Epidermal melanocyte (primary cell): Measurements from ENCODE around the gene BRD1.
"Not testable (repeated sequence)": the region's sequence is repeated elsewhere in the genome, so short reads cannot be mapped to it uniquely, and the experiment has no call there.

ENCODE experiments used
- DNase-seq: peaks from one replicate; pipeline ENCODE4 v3.0.0; 2011; ENCODE audit warnings: low spot score; ENCODE audit not compliant: insufficient read length

Gene BRD1

DNA sequence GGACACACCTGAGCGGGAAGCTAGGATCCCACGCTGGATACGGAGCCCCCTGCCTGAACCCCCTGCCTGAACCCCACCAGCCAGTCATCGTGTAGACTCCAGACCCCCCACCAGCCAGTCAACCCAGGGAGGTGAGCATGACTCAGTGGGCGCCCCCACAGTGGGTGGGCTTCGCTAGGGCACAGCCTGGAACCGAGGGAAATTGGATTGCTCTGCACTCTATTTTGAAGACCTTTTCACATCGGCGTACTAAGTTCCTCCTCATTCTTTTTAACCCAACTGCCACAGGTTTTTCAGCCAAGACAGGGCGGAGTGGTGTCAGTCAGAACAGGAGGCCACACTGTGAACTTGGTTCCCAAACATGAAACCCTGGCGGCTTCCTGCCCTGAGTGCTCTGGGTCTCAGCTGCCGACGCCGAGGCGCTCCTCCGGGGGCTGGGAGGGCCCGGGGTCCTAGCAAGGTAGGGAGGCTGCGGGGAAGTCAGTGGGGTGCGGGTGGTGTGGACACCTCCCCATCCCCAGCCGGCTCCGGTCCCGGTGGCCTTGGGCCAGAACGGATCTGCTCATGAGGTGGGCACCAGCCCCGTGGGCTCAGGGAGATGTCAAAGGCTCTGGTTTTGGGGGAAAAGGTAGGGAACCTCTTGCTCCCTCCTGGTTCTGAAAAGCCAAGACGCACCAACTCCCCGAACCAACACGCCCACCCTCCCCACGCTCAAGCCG lies 57.0 kb downstream of the BRD1 start:
- DNase-seq, result no peak

DNA sequence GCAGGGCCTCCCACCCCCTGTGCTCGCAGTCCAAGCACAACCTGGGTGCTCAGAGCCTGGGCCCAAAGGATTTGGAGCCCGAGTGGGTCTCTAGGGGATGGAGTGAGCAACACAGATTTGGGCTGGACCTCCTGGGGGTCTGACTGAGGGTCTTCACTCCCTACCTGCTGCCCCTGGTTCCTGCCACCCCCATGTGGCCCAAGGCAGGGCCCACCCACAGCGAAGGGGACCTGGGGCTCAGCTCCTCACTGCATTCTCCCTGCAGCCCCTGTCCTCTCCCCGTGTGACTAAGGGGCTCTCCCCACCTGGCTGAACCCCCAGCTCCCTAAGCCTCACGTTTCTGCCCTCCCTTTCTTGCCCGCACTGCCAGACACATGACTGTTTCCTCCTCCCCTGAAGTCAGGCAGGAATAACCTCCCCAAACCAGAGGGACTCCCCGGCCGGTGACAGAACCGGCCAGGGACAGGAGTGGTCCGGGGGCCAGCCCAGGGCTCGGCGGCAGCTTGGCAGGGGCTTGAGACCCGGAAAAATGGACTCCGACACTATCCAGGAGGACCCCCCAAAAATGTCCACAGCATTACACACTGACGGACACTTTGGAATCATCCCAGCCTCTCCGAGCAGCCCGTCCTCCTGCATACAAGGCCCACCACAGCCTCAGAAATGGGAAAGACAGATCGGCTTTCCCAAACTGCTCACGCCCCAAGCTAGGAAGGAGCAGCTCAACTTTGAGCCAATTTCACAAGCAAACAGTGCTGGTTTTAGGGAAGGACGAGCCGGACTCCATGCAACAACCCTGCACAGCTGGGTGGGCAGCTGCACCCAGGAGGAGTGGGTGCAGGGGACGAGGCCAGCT lies 57.8 kb downstream of the BRD1 start:
- no peak for DNase-seq

DNA sequence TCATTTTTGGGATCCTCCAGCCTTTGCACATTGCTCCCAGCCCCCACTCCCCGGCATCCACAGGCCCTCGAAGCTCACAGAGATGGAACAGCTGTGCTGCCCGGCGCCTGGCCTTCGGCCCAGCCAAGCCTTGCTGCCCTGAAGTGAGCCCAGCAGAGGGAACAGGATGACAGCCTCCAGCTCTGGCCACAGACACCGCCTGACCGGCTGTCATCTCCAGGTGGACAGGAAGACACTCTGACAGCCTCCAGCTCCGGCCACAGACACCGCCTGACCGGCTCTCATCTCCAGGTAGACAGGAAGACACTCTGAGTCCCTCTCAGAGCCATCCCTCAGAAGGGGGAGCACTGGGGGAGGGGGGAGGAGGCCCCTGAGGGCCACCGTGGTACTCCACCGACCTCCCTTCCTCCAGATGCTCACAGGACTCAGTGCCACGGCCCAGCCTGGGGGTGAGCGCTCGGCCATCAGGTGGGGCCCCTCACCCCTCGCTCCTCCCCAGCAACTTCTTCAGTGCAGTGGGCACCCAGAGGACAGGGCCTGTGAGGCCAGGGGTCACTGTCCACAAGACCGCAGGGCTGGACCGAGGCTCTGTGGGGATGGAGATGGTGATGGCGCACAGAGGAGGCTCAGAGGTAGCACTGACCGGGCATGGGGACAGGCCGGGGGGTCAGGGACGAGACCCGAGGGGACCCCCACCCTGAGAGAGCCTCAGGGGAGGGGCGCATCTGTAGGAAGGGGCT lies 58.6 kb downstream of the BRD1 start:
- no peak for DNase-seq

DNA sequence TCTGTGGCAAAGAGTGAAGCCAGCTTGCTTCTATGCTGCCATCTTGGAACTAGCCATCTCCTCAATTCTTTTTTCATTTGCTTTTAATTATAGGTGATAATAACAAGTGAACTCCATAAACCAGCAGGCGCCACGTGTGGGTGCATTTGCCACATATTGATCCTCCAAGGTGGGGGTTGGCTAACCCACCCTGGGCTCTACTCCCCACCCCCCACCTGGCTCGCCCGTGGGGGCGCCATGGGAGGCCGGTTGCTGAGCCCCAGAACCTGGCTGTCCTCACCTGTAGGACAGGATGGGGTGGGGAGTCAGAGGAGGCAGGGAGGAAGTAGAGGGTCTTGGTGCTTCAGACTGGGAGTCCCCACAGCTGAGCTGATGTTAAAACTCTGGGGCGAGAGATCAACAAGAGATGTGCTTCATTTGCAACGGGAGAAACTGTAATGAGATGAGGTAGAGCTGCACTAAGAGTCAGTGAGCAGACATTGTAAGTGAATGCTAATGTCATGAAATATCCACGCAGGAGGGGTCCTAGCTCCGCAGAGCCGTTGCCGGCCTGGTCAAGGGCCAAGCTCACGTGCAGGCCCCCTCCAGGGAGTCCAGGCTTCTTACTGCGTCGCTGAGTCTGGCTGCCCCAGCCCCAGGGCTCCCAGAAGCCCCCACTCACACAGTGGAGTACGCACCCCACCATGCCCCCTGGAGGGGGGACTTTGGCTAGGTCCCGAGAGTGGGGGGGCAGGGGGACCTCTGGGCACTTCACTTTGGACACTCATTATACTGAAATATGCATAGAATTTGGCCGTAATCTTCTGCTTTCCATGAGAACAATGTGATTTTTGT lies 59.4 kb downstream of the BRD1 start:
- no peak for DNase-seq

DNA sequence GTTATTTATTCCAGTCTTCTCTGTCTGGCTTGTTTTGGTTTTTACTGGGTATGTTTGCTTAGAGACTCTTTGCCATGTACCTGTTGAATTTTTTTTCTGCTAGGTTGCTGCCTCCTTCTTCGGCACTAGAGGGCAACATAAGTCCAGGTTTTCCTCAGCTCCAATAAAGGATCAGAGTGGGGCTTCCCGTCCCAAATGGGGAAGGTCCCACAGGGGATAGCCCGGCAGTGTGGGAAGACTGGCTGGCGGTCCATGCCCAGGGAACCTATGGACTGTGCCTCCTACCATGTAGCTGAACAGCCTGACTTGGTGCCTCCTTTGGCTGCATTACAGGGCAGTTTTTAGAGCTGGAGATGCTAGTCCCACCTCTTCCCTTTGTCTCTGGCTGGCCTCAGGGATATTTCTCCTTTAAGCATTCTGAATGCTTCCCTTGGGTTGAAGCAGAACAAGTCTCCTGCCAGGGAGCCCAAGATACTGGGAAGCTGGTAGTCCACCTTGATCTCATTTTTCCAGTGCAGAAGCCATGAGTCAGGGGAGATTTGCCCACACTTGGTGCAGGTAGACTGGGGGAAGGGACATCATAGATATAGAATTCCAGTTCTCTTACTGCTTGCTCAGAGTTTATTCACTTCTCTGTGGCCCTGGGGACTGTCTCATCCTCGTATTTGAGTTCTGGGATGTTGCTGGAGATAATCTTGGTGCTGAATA lies 60.2 kb downstream of the BRD1 start:
- DNase-seq, result no peak

DNA sequence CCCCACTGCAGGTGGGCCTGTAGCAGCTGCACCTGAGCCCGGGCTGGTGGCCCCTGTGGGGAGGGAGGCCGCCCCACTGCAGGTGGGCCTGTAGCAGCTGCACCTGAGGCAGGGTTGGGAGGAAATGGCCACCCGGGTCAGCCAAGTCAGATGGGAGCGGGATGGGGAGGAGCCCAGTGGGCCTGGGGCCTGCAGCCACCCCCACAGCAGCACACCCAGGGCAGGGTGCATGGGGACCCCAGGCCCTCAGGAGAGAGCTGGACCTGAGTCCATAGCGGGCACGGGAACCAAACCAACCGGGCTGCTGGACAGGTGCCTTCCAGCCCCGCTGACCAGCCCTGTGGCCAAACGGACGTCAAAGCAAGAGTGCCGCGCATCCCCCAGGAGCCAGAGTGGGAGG lies 61.7 kb downstream of the BRD1 start:
- DNase-seq, result no peak

DNA sequence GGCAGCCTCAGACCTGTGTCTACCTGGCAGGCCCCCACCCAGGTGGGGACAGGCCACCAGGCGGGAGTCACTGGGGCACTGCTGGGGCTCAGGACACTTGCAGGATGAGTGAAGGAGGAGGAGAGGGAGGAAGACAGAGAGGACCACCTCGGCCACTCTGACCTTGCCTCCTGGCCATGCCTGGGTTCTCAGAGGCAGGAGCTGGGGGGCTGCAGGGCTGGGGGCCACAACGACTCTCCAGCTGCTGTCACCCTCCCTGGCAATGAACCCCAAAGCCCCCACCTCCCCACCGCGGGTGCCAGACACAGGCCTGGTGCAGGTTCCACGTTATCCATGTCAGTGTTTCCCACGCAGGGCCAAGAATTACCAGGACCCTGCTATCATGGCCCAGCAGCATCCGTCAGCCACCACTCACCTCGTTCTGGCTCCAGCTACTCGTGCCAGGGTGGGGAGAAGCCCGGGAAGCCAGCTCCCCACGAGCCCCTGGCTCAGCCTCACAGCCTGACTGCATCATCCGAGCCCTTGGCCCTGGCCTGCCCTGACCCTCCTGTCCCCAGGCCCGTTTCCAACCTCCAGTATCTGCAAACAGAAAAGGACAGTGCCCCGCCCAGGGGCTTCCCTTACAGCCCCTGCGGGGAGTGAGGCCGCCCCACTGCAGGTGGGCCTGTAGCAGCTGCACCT lies 62.4 kb downstream of the BRD1 start:
- no peak for DNase-seq

DNA sequence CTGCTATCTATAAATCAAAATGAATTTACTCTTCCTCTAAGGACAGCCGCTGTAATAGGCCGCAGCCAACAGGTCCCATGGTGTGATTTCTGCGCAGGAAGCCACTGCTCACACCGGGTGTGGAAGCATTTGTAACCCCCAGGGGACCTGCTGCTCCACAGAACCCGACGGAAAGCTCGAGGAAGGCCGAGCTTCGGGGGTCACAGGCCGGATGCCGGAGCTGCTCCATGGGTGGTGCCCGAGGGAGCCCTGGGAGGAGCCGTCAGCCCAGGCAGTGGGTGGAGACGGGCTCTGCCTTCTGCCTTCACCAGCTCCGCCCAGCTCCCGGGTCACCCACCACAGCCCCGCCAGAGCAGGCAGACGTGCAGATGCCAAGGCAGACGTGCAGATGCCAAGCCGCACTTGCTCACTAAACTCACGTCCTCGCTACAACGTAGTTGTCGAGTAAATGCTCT lies 63.5 kb downstream of the BRD1 start:
- DNase-seq, result no peak

DNA sequence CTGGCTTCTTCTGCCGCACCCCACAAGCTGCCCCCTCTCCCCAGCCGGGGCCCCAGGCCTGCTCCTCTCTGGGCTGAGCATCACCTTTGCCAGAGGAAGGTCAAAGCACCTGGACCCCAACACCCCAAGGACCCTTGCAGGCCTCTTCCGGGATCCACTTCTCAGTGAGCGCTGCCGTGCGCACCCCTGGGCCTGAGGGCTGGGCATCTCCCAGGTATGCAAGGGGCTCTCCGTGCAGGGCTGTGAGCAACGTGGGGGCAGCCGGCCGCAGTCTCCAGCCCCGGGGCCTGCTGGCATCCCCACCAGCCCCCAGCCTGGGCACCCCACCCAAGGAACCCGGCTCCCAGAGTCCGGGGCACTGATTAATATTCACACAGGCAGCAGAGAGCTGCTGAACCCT lies 64.0 kb downstream of the BRD1 start:
- DNase-seq, result no peak

DNA sequence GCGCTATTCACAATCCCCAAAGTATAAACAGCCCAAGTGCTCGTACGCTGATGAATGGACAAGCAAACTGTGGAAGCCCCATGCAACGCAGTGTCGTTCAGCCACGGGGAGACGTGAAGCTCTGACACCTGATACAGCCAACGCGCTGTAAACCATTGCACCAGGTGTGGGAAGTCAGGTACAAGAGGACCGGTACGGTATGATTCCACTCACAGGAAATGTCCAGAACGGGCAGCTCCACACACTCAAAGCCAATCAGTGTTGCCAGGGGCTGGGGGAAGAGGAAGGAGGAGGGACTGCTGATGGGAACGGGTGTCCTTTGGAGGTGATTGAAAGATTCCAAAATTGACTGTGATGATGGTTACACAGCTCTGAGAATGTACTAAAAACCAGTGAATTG lies 64.5 kb downstream of the BRD1 start:
- DNase-seq, result no peak

DNA sequence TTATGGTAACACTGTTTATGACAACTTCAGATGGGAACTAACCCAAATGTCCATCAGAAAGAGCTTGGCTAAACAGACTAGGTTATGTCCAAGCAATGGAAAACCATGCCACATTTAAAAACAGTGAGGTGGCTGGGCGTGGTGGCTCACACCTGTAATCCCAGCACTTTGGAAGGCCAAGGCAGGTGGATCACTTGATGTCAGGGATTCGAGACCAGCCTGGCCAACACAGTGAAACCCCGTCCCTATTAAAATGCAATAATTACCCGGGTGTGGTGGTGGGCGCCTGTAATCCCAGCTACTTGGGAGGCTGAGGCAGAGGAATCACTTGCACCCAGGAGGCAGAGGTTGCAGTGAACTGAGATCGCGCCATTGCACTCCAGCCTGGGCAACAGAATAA lies 65.1 kb downstream of the BRD1 start:
- DNase-seq, result not testable (repeated sequence)

DNA sequence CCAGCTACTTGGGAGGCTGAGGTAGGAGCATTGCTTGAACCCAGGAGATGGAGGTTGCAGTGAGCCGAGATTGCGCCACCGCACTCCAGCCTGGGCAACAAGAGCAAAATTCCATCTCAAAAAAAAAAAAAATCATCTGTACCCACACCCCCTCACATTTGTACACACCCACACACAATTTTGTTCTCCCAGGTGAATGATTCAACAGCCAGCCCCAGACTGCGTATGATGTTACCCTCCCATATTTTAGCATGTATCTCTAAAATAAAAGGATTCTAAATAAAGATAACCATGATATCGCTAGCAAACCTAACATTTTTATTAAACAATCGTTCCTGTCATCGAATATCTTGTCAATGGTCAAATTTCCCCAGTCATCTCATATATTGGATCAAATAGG lies 65.8 kb downstream of the BRD1 start:
- DNase-seq, result no peak

DNA sequence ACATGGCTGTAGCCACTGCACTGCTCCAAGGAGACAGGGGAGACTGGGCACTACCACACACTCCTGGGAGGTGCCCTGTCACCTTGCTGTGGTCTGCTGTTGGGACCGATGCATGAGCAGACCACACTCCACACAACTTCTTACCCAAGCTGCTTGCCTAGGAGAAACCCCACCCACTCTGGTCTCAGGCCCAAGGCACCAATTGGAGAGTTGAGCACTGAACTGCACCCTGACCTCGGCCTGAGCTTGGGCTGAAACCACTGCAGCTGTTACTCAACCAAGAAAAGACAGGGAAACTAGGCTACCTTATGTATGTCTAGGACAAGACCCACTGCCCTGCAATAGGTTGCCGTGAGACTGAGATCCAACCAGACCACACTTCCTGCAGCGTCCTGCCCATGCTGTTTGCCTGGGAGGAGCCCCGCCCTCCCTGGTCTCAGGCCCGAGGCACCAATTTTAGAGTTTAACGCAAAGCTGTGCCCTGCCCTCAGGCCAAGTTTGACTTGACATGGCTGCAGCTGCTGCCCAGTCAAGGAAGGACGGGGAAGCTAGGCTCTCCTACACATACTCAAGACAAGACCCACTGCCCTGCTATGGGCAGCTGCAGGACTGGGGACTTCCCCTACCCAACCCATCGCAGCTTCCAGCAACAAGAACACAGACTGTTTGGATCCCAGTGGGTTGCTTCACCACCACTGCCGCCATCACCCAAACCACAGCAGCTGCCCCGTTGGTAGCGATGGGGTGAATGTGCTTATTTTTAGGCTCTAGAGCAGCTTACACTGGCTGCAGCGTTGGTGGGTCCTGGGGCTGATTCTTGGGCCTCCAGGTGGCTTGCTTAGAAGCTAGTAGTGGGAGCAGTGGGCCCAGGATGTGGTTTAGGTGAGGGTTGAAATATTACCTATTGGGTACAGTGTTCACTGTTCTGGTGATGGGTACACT lies 66.8 kb downstream of the BRD1 start:
- DNase-seq, result no peak

DNA sequence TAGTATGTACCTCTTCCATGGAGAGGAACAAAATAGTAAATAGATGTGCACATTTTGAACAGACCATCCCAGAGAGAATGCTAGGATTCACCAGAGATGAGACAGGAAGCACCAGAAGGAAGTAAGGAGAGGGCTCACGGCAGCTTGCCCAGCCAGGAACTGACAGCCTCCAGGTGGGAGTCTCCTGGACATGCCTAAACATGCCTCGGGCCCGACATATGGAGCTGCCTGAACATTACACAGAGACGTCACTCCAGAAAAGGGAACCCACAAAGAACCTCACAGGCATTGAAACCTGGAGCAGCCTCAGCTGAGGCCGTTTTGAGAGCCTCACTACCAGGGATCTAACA lies 67.4 kb downstream of the BRD1 start:
- no peak for DNase-seq

DNA sequence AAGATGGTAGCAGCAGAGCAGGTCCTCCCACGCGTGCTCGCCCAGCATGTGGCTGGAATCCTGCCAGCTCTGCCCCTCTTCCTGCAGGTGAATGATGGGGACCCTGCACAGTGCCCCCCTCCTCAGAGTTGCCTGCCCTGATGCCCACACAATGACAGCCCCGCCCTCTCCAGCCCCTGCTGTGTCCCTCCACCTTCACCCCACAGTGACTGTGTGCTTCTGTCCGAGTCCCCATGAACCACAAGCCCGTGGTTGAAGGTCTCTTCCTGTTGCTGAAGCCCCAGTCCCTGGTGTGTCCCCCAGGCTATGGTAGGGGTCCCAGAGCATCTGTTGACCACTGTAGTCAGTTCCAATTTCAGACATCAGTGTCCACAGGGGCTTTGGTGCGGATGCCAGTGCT lies 71.0 kb downstream of the BRD1 start:
- no peak for DNase-seq

DNA sequence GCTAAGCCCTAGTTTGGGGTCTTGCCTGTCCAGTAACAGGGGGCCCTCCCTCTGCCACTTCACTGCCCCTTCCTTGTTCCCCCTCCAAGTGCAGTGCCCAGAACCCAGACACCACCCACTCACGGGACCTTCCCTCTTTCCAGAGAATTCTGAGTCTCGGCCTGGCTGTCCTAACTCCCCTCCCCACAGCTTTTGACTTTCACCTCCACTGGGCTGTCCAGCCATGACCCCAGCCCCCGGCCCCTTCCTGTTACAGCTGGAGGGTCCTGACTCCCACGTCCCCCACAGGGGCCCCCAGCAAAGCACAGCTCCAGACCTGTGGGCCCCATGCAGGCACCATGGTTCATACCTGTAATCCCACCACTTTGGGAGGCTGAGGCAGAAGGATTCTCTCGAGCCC lies 71.5 kb downstream of the BRD1 start:
- DNase-seq, result no peak

DNA sequence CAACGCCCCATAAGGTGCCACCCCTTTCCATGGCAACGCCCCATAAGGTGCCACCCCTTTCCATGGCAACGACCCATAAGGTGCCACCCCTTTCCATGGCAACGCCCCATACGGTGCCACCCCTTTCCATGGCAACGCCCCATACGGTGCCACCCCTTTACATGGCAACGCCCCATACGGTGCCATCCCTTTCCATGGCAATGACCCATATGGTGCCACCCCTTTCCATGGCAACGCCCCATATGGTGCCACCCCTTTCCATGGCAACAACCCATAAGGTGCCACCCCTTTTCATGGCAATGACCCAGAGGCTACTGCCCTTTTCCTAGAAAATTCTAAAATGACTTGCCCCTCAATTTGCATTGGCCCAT lies 72.1 kb downstream of the BRD1 start:
- DNase-seq, result no peak

DNA sequence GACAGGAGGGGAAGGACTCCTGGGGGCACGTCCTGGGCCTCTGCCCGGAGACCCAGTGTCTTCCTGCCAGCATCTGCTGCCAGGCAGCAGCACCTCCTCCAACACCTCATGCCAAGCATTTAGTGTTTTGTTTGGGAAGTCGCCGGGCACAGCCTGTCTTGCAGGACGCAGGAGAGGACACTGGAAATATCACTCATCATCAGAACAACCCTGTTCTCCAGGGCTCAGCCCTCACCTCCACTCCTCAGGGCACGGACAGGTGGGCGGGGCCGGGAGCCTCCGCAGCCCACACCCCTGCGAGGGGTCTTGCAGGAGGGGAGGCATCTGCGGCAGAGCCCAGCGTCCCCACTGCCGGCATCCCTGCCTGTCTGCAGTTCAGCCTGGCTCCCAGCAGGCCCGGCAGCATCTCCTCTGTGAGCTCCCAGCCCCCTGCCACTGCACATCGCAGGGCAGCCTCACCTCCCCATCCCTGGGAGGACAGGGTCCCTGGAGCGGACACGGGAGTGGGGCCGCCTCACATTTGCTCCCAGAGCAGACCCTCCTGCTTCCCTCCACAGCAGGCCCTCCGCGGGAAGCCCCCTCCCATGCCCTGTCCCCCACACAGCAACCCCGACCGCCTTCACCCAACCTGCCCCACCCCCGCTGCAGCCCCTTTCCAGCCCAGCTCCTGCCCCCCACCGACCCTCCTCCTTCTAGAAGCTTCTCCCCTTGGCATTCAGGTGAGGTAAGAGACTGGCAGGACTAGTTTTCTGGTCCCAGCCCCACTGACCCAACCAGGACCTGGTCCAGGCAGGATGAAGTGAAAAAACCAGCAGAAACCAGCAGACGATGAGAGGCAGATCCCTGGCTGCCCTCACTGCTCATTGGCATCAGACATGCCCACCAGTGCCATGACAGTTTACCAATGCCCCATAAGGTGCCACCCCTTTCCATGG lies 72.7 kb downstream of the BRD1 start:
- no peak for DNase-seq
